NCI-H460 (cell line): ENCODE measurements around the gene CCDC8. TPM values are rescaled to one million over a fixed set of nuclear protein-coding genes. Genes with fewer than 3 reads are reported as not detected.
"Not testable (repeated sequence)": the region's sequence is repeated elsewhere in the genome, so short reads cannot be mapped to it uniquely, and the experiment has no call there.

Source experiments
- DNase-seq: peaks from one replicate; pipeline ENCODE4 v3.0.0-alpha.2; 2016; ENCODE audit warnings: low read depth; ENCODE audit errors: extremely low read depth
- polyA plus RNA-seq: library from polyadenylated mRNA; depleted of rRNA; stranded (reverse); fragments of >200 nt; gene quantifications from 2 replicates; pipeline ENCODE4 v1.2.3, GENCODE V29; 2014; cell fraction: nucleus; rRNA removed
- total RNA-seq: library from RNA; depleted of rRNA; stranded (reverse); fragments of >200 nt; shearing (Covaris generic); gene quantifications from 2 replicates; pipeline ENCODE4 v1.2.3, GENCODE V29; 2014; rRNA removed

CCDC8 gene, protein sequence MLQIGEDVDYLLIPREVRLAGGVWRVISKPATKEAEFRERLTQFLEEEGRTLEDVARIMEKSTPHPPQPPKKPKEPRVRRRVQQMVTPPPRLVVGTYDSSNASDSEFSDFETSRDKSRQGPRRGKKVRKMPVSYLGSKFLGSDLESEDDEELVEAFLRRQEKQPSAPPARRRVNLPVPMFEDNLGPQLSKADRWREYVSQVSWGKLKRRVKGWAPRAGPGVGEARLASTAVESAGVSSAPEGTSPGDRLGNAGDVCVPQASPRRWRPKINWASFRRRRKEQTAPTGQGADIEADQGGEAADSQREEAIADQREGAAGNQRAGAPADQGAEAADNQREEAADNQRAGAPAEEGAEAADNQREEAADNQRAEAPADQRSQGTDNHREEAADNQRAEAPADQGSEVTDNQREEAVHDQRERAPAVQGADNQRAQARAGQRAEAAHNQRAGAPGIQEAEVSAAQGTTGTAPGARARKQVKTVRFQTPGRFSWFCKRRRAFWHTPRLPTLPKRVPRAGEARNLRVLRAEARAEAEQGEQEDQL
- total RNA-seq: not detected in 2 replicates
- not detected in 2 replicates for polyA plus RNA-seq

DNA sequence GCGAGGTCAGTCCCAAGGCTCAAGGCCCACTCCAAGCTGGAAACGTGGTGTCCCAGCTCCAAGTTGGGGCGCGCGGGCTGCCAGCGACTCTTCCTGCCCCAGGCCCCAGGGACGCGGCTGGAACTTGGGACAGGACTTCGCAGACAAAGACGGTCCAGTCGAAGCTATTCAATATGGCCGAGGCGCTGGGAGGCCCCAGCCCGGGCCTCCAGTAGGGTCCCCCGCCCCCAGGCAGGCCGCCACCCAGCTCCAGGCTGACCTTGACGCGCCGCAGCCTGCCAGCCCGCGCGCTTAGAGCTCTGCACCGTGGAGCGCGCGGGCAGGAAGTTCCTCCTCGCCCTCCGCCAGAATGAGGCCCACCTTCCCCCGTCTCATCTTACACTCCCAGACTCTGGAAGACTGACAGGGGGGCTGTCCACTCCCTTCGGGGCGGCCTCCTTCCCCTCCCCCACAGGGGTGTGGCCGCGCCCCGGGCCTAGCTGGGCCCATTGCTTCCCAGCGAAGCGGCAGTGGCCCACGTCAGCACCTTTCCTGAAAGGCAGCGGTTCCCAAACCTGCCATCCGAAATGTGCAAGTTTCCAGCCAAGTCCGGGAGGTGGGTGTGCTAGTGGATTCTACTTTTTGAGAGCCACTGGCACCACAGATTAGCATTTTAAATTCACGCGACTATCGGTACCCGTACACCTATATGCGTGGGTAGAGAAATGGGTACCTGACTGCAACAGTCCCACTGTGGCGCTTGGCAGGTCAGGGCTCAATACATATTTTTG, at the start of gene CCDC8:
Gene CCDC8 (minus strand): TSS at position 303 of the 770 bp plus-strand sequence. CDS start 754 bp downstream, outside the sequence.
- no peak for DNase-seq

DNA sequence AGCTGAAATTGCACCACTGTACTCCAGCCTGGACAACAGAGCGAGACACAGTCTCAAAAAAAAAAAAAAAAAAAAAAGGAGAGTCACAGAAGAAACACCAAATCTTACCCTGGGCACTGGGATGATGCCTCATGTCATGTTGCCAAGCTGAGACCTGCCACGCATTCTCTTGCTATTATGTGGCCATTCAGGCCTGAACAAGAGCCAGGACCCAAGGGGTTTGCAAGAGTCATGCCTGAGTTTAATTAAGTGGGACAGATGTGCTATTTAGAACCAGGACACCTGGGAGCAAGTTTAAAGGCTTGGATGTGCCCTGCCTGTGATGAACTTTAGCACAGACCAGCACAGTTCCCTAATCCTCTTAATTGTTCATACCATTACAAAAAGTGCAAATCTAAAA, 48.2 kb upstream of the CCDC8 start:
- DNase-seq: no peak

DNA sequence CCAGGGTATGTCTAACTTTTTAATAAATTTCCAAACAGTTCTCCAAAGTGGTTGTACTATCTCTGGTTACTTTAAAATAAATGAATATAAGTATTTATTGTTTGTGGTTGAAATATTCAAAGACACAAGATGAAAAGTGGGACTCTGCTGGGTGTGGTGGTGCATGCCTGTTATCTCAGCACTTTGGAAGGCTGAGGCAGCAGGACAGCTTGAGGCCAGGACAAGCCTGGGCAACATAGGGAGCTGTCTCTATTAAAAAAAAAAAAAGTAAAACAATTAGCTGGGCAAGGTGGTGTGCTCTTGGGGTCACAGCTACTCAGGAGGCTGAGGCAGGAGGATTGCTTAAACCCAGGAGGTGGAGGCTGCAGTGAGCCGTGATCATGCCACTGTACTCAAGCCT, 47.6 kb upstream of the CCDC8 start:
- no peak for DNase-seq

DNA sequence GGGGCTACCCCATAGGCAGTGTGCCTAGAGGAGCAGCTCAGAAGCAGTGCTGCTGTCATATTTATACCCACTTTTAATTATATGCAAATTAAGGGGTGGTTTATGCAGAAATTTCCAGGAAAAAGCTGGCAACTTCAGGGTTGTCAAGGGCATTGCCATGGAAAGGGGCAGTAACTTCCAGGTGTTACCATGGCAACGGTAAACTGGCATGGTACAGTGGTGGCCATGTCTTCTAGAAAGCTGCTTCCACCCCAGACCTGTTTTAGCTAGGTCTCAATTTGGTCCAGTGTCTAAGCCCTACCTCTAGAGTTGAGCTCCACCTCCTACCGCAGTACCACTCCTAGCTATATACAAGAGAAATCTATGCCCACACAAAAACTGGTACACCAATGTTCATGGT, 46.7 kb upstream of the CCDC8 start:
- DNase-seq: no peak

DNA sequence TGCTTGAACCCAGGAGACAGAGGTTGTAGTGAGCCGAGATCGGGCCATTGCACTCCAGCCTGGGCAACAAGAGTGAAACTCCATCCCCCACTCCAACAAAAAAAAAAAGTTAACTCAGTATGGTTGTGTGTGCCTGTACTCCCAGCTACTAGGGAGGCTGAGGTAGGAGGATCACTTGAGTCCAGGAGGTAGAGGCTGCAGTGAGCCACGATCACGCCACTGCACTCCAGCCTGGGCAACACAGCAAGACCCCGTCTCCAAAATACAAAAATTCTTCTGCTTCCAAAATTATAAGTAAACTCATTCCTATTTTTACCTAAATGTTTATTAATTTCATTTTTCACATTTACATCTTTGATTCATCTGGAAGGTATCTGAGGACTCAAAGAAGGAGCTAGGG, 43.6 kb upstream of the CCDC8 start:
- DNase-seq: no peak

DNA sequence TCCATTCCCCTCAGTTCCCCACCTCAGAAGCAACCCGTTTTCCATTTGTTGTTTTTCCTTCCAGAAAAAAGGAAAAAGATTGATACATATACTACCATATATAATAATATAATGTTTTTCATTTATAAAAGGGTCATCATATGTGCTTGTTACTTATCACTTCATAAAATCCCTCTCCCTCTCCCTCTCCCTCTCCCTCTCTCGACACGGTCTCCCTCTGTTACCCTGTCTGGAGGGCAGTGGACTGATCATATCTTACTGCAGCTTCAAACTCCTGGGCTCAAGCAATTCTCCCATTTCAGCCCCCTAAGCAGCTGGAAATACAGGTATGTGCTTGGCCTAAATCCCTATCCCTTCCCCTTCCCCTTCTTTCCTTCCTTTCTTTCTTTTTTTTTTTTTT, 40.9 kb upstream of the CCDC8 start:
- DNase-seq: no peak

DNA sequence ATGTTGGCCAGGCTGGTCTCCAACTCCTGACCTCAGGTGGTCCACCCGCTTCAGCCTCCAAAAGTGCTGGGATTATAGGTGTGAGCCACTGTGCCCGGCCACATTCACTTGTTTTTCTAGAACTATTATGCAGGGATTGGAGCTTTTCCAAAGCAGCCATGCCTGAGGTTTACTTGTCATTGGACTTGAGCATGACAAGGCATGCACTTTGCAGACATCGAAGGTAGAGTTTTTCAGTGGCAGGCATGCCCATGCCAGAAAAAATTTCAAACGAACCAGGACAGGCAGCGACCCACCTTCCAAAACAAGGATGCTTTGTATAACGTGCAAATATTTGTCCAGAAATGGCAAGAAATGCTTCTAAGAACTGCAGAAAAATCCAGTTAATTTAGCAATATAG, 40.3 kb upstream of the CCDC8 start:
- no peak for DNase-seq

DNA sequence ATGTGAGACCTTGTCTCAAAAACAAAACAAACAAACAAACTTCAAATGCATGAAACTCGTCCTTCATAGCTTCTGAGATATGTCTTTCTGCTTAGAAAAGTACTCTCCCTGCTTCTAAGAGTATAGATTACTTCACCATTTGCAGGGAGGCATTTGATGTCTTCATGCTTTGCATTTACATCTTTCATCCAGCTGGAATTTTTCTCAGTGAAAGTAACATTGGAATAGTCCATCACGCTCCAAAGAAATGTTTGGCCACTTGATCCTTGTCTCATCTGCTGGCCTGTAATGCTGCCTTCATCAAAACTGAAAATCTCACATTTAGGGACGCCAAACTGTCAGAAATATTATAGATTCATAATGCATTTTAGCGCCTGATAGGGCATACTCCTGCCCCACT, 38.8 kb upstream of the CCDC8 start:
- DNase-seq: no peak

DNA sequence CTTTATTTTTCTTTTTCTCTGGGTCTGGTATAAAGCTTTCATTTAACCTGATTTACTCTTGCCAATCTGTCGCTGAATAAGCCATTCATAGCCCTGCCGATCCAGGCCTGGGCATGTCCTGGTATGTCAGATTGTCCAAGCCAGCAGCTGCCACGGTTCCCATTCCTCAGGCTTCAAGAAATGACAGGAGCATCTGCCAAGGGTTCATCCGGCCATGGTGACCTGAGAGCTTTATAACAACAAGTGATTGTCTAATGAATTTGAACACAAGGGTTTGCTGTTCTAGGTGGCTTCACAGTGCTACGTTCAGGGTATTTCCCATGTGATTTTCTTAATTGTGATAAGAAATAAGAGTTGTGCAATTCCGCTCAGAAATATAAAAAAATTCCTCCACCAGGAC, 38.0 kb upstream of the CCDC8 start:
- DNase-seq: no peak

DNA sequence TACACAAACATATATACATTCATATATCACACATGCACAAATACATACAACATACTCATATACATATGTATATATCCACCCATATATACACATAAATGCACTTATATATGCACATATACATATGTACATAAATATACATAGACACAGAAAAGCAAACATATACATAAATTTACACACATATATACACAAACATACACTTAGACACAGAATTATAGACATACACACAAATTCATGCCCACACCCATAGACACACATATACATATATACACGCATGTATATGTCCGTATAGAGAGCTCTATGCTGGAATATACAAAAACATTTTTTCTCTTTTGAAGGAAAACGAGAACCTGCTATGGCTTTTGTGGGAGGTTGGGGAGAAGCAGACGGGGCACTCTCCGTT, 37.4 kb upstream of the CCDC8 start:
- DNase-seq: no peak

DNA sequence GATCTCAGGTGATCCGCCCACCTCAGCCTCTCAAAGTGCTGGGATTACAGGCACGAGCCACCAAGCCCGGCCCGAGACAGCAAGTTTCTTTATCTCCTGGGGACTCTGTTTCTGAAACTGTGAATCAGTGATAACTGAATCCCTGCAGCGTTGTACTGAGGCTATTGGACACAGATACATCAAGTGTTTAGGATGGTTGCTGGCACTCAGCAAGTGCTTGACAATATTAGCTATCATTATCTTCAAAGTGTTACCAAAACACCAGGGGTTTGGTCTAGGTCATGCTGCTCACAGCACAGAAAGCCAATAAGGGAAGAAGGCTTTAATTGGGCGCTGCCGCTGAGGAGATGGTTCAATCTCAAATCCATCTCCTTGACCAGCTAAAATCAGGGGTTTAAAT, 35.9 kb upstream of the CCDC8 start:
- no peak for DNase-seq

DNA sequence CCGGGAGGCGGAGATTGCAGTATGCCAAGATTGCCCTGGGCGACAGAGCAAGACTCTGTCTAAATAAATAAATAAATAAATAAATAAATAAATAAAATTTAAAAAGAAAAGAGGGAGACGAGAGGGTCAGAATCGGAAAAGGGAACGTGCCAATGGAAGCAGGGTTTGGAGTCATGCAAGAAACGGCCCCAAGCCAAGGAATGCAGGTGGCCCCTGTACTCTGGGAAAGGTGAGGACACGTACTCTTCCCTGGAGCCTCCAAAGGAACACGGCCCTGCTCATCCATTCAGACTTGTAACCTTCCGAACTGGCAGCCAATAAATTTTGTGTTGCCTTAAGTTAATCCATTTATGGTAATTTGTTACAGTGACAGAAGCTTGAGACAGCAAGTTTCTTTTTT, 35.2 kb upstream of the CCDC8 start:
- DNase-seq: no peak

DNA sequence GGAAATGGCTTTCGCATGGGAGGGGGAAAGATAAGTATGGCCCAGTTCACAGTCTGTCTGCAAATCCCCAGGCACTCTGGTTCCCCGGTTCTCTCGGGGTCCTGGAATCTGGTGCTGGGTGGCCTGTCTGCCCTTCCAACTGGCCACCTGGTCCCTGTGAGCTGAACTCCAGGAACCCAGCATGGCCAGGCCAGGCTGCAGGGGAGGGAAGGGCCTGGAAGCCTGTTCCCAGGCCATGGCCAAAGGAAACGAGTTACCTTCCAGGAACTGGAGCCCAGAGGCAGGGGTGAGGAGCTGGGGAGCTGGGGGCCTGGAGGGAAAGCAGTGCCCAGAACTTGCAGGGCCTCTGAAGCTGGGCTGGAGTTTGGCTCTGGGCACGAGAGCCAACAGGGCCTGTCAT, 34.5 kb upstream of the CCDC8 start:
- DNase-seq: no peak

DNA sequence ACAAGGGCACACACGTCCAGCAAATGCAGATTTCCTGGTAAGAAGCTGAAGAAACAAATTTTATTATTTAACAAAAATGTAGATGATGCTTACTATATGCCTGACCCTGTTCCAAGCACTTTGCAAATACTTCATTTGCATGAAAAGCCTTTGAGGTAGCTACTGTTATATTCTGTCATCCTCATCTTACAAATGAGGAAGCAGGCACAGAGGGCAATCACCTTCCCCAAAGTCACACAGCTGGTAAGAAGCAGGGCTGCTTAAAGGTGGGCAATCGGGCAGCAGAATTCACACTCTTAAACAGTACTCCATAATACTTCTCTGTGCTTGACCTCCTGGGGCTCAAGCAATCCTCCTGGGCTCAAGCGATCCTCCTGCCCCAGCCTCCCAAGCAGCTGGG, 33.6 kb upstream of the CCDC8 start:
- DNase-seq: no peak

DNA sequence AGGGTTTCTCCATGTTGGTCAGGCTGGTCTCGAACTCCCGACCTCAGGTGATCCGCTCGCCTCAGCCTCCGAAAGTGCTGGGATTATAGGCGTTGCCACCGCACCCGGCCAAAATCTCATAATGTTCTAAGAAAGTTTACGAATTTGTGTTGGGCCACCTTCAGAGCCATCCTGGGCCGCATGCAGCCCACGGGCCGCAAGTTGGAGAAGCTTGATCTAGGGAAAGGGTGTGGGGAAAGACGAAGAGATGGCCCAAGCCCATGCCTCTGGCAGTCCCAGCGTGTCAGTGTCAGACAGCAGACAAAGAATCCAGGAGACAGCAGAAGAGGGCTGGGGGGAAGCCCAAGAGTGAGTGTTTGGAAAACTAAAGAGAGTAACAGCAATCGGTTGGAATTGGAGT, 32.7 kb upstream of the CCDC8 start:
- no peak for DNase-seq

DNA sequence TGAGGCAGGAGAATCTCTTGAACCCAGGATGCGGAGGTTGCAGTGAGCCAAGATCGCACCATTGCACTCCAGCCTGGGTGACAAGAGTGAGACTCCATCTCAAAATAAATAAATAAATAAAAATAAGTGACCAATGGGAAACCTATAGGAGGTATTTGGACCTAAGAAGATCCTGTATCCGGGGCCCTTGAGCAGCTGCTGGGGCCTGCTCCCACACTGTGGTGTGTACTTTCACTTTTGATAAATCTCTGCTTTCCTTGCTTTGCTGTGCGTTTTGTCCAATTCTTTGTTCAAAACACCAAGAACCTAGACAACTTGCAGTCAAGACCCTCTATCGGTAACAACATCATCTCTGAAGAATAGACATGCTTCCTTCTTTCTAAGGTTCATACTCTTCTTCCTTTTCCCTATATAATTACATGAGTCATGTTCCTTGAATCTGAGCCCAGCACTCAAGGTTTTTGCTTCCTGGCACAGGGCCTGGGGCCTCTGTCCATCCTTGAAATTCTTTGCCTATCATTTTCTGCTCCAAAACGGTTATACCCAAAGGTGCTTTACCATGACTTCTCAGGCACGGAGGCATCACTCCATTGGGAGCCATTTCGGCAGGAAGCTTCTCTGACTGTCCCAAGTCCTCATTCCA, 29.6 kb upstream of the CCDC8 start:
- no peak for DNase-seq

DNA sequence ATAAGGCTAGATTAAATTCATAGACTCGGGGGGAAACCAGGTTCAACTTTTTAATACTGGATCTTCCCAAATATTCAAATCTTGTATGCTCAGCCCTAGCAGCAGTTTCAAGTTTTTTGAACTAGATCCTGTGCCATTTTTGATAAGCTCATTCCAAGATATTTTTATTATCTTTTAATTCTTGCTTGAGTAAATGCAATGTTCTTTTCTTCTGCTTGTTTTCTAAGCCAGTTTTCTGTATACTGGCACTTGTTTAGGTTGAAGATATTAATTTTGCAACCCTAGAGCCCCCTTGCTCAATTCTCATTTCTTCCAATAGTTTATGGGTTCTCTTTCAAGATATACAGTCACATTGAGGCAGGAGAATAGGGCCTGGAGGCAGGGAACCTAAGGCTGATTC, 28.5 kb upstream of the CCDC8 start:
- no peak for DNase-seq

DNA sequence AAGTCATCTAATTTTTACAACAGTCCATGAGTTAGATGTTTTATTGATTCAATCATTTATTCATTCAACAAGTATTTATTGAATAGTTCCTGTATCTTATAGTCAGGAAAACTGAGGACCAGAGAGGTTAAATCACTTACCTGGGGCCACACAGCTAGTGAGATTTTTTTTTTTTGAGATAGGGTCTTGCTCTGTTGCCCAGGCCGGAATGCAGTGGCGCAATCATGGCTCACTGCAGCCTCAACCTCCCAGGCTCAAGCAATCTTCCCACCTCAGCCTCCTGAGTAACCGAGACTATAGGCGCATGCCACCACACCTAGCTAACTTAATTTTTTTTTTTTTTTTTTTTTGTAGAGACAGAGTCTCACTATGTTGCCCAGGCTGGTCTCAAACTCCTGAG, 22.3 kb upstream of the CCDC8 start:
- not testable (repeated sequence) for DNase-seq

DNA sequence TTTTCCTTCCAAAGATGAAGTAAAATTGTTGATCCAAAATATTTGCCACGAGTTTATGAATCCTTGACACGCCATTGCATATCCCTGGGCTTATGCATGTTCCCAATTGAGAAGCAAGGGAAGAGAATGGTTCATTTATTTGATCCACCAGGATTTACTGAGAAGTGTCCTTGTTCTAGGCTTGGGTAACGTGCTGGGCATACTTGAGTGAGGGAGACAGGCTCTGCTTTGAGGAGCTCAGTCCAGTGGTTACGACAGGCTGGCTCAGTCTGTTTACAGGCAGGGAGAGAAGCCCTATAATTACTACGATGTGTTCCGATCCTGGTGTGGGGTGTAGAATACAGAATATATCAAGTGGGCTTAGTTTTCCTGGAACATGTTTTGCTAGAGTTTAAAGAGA, 21.6 kb upstream of the CCDC8 start:
- no peak for DNase-seq

DNA sequence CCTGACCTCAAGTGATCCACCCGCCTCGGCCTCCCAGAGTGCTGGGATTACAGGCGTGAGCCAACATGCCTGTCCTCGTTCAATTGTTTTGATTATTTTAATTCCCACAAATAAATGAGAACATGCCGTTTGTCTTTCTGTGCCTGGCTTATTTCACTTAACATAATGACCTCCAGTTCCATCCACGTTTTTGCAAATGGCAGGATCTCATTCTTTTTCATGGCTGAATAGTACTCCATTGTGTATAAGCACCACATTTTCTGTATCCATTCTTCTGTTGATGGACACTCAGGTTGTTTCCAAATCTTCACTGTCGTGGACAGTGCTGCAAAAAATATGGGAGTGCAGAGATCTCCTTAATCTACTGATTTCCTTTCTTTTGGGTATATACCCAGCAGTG, 20.1 kb upstream of the CCDC8 start:
- not testable (repeated sequence) for DNase-seq

DNA sequence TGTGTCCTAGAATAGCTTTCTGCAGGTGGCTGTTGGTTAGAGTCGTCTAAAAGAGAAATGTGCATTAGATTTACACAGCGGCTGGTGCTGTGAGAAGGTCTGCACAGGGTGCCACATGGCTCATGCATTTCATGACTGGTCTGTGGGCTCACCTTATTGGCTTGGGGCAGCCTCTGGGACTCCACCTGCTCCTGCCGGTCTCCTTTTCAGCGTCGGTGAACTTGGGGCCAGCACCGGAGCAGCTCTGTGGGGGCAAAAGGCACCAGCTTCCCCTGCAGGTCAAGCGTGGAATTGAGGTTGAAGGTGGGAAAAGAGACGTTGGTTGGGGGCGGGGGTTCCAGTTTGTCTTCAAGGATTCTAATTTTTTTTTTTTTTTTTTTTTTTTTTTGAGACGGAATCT, 18.5 kb upstream of the CCDC8 start:
- no peak for DNase-seq
